NCI-H524 treated with DMSO at 0.1 percent for 48 hours (cell line): Measurements from ENCODE around the gene ARRB2.
"Not testable (repeated sequence)": the region's sequence is repeated elsewhere in the genome, so short reads cannot be mapped to it uniquely, and the experiment has no call there.

Experiments used
- DNase-seq: peaks from one replicate; lab custom pipeline; 2025; lab: John Stamatoyannopoulos, UW

The ARRB2 gene

GRCh38 chr17:4701116-4701515 lies 9.3 kb upstream of the ARRB2 start:
- DNase-seq = no peak

- no peak for DNase-seq
These were observed 7.1 kb upstream of the ARRB2 start for GRCh38 chr17:4703330-4703691.

- DNase-seq = not testable (repeated sequence)
These were observed 5.9 kb upstream of the ARRB2 start for GRCh38 chr17:4704574-4704907.

- DNase-seq = no peak
These were observed 5.4 kb upstream of the ARRB2 start for GRCh38 chr17:4704991-4705390.

GRCh38 chr17:4706121-4706520 lies 4.3 kb upstream of the ARRB2 start:
- no peak for DNase-seq

- DNase-seq = no peak
These were observed 2.0 kb upstream of the ARRB2 start for GRCh38 chr17:4708436-4708835.

GRCh38 chr17:4710693-4711634 lies 532 bp downstream of the ARRB2 start:
- no peak for DNase-seq

- DNase-seq = no peak
These were observed 1.3 kb downstream of the ARRB2 start for GRCh38 chr17:4711661-4712181.

GRCh38 chr17:4712526-4712925 lies 2.1 kb downstream of the ARRB2 start:
- DNase-seq = no peak

GRCh38 chr17:4714340-4715062 lies 4.1 kb downstream of the ARRB2 start:
- not testable (repeated sequence) for DNase-seq

GRCh38 chr17:4715063-4715744 lies 4.8 kb downstream of the ARRB2 start:
- no peak for DNase-seq

GRCh38 chr17:4716081-4716480 lies 5.6 kb downstream of the ARRB2 start:
- DNase-seq = no peak

GRCh38 chr17:4717791-4718190 lies 7.4 kb downstream of the ARRB2 start:
- no peak for DNase-seq

- no peak for DNase-seq
These were observed 7.8 kb downstream of the ARRB2 start for GRCh38 chr17:4718276-4718675.

- no peak for DNase-seq
These were observed 8.7 kb downstream of the ARRB2 start for GRCh38 chr17:4719146-4719545.

GRCh38 chr17:4719684-4720221 lies 9.3 kb downstream of the ARRB2 start:
- no peak for DNase-seq

GRCh38 chr17:4720787-4721186 lies 10.4 kb downstream of the ARRB2 start:
- DNase-seq = no peak

- DNase-seq = no peak
These were observed 11.0 kb downstream of the ARRB2 start for GRCh38 chr17:4721203-4722135.

- no peak for DNase-seq
These were observed 12.3 kb downstream of the ARRB2 start for GRCh38 chr17:4722678-4723240.

- DNase-seq = no peak
These were observed 14.2 kb downstream of the ARRB2 start for GRCh38 chr17:4724650-4725049.
